Measurements from ENCODE around the gene EMP3. TPM values are rescaled to one million over a fixed set of nuclear protein-coding genes. Genes with fewer than 3 reads are reported as not detected.

Gene EMP3
- polyA plus RNA-seq, 1 donor: 149 TPM

- DNase-seq: no peak
Measured at GRCh38 chr19:48318286-48318987, 6.9 kb upstream of the EMP3 start.

GRCh38 chr19:48319647-48320541, 5.5 kb upstream of the EMP3 start:
- DNase-seq: peak; percentile 55

GRCh38 chr19:48321372-48321621, 4.1 kb upstream of the EMP3 start:
- DNase-seq: peak; percentile 87

- peak; percentile 97 for DNase-seq
Measured at GRCh38 chr19:48321622-48322591, 3.4 kb upstream of the EMP3 start.

- no peak for DNase-seq
Measured at GRCh38 chr19:48329167-48329891, 4.0 kb downstream of the EMP3 start.

GRCh38 chr19:48330012-48330681, 4.8 kb downstream of the EMP3 start:
- peak; percentile 46 for DNase-seq

- DNase-seq: no peak
Measured at GRCh38 chr19:48332351-48332661, 7.0 kb downstream of the EMP3 start.

GRCh38 chr19:48332662-48333466, 7.5 kb downstream of the EMP3 start:
- peak; percentile 92 for DNase-seq

GRCh38 chr19:48333467-48334384, 8.4 kb downstream of the EMP3 start:
- DNase-seq: peak; percentile 89

GRCh38 chr19:48338253-48338755, 13.0 kb downstream of the EMP3 start:
- DNase-seq: no peak

GRCh38 chr19:48338802-48339503, 13.6 kb downstream of the EMP3 start:
- DNase-seq: no peak

- no peak for DNase-seq
Measured at GRCh38 chr19:48340995-48341394, 15.6 kb downstream of the EMP3 start.

GRCh38 chr19:48341515-48342413, 16.4 kb downstream of the EMP3 start:
- DNase-seq: no peak

GRCh38 chr19:48342414-48342738, 17.0 kb downstream of the EMP3 start:
- DNase-seq: no peak

GRCh38 chr19:48342841-48343540, 17.6 kb downstream of the EMP3 start:
- no peak for DNase-seq

- no peak for DNase-seq
Measured at GRCh38 chr19:48344892-48345291, 19.5 kb downstream of the EMP3 start.

GRCh38 chr19:48346191-48346590, 20.8 kb downstream of the EMP3 start:
- DNase-seq: no peak
